ENCODE measurements around the gene FOXR1. TPM values are rescaled to one million over a fixed set of nuclear protein-coding genes. Genes with fewer than 3 reads are reported as not detected.

The FOXR1 gene
- total RNA-seq, 1 donor from 2014 or later = not detected

DNA sequence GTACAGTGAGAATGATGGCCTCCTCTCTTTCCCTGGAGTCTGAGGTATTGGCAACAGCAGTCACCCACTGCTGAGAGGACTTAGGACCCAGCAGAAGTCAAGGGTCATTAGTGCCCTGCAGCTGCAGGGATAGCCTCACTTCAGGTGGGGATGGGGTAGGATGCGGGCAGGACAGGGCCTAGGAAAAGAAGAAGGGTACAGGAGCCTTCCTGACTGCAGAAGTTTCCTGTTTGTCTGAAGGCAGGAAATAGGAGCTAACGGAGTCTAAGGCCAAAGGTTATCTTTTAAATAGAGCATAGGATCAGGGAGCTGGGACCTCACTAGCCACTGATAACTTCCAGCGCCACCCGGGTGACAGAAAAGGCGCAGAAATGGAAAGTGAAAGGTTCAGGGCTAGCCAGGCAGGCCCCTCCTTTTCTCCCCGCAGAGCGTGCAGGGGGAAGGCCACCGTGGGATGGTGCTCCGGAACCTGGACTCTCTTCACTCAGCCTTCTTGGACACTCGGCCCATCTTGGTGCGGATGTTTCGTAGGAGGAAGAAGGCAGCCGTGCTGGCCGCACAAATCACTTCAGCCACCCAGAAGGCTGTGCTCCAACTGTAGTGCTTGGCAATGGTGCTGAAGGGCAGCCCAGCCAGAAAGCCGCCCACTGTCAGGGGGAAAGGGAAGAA lies 53.0 kb downstream of the FOXR1 start:
- no peak overlapping the region for H3K4me2 ChIP-seq
- TF ChIP-seq EZH2 (IDR thresholded peaks at IDR 0.05) (no peak), EZH2phosphoT487 (IDR thresholded peaks at IDR 0.05) (no peak)
- TF ChIP-seq, protein P1, sequence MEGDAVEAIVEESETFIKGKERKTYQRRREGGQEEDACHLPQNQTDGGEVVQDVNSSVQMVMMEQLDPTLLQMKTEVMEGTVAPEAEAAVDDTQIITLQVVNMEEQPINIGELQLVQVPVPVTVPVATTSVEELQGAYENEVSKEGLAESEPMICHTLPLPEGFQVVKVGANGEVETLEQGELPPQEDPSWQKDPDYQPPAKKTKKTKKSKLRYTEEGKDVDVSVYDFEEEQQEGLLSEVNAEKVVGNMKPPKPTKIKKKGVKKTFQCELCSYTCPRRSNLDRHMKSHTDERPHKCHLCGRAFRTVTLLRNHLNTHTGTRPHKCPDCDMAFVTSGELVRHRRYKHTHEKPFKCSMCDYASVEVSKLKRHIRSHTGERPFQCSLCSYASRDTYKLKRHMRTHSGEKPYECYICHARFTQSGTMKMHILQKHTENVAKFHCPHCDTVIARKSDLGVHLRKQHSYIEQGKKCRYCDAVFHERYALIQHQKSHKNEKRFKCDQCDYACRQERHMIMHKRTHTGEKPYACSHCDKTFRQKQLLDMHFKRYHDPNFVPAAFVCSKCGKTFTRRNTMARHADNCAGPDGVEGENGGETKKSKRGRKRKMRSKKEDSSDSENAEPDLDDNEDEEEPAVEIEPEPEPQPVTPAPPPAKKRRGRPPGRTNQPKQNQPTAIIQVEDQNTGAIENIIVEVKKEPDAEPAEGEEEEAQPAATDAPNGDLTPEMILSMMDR (IDR thresholded peaks at IDR 0.05) = no peak
- peak overlapping the region; percentile 56 for H3K4me3 Mint-ChIP-seq
- peaks cover 29% of the 10 kb centered on the region for H4K20me1 ChIP-seq (ENCODE audit: low read depth)
- H3K27ac ChIP-seq = peak overlapping the region; percentile 37
- H3K9me3 Mint-ChIP-seq = no peaks in the 10 kb centered on the region
- H3K27ac Mint-ChIP-seq = peak overlapping the region; percentile 68
- H3F3A ChIP-seq (ENCODE audit: low read depth) = peaks cover 46% of the 10 kb centered on the region
- H3K9ac ChIP-seq = no peak overlapping the region
- H3K36me3 ChIP-seq = peaks cover 4% of the 10 kb centered on the region
- H3K27me3 Mint-ChIP-seq (ENCODE audit: insufficient read depth, low read depth) = peaks cover 4% of the 10 kb centered on the region
- peaks cover 48% of the 10 kb centered on the region for H3K79me2 ChIP-seq (ENCODE audit: low read depth)
- no peak for DNase-seq (ENCODE audit: low spot score)
- H3K4me1 Mint-ChIP-seq = peaks cover 22% of the 10 kb centered on the region
- H3K4me1 ChIP-seq = peaks cover 15% of the 10 kb centered on the region
- no peaks in the 10 kb centered on the region for H3K9me3 ChIP-seq (ENCODE audit: low read depth)
- H3K27me3 ChIP-seq = no peaks in the 10 kb centered on the region
- peaks cover 29% of the 10 kb centered on the region for H3K36me3 Mint-ChIP-seq
- H2AFZ ChIP-seq (replicated peaks) = no peak overlapping the region
- H3K4me3 ChIP-seq = no peak overlapping the region

DNA sequence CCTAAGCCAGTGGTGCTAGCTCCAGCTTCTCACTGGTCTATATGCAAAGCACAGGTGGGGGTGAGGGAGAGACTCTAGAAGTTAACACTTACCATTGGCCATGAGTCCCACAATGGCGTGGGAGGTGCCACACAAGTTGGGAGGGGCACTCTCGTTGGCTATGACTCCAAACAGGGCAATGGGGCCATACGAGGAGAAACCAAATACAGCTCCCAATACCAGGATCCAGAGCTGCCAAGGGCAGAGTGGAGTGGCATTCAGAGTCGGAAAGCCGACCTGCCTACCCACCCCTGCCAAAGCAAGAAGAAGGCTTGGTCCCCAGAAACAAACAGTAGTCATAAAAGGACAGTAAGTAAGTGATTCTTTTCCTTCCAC lies 53.5 kb downstream of the FOXR1 start:
- Histone ChIP-seq H3F3A (ENCODE audit: low read depth) (peaks cover 48% of the 10 kb centered on the region), H3K27me3 (no peaks in the 10 kb centered on the region), H3K79me2 (ENCODE audit: low read depth) (peaks cover 48% of the 10 kb centered on the region), H2AFZ (replicated peaks) (no peak overlapping the region), H3K4me2 (no peak overlapping the region), H3K9me3 (ENCODE audit: low read depth) (no peaks in the 10 kb centered on the region), H3K9ac (no peak overlapping the region), H3K36me3 (peaks cover 4% of the 10 kb centered on the region), H4K20me1 (ENCODE audit: low read depth) (peaks cover 29% of the 10 kb centered on the region), H3K4me3 (no peak overlapping the region), H3K27ac (no peak overlapping the region), H3K4me1 (peaks cover 11% of the 10 kb centered on the region)
- TF ChIP-seq EZH2 (IDR thresholded peaks at IDR 0.05) (no peak), EZH2phosphoT487 (IDR thresholded peaks at IDR 0.05) (no peak)
- TF ChIP-seq, protein P1 (IDR thresholded peaks at IDR 0.05) = no peak
- DNase-seq (ENCODE audit: low spot score) = no peak
- no peaks in the 10 kb centered on the region for H3K9me3 Mint-ChIP-seq
- H3K4me1 Mint-ChIP-seq = peaks cover 21% of the 10 kb centered on the region
- peaks cover 4% of the 10 kb centered on the region for H3K27me3 Mint-ChIP-seq (ENCODE audit: insufficient read depth, low read depth)
- H3K36me3 Mint-ChIP-seq = peaks cover 27% of the 10 kb centered on the region
- H3K4me3 Mint-ChIP-seq = no peak overlapping the region
- H3K27ac Mint-ChIP-seq = no peak overlapping the region

DNA sequence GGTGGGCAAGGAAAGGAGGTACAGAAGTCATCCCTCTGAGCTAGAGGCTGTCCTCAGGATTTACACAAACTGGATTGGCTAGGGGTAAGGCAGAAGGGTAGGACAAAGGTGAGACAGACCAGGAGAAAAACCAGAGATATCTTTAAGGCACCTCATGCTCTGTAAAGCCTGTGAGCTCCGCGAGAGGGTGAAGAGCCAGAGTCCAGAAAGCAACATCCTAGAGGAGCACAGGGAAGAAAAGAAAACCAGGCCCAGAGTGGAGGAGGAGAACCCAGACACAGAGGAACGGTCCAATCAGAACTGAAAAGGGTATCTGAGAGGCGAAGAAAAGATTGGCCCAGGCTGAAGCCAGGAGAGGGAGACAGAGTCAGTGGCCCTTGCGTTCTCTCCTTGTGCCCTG lies 54.0 kb downstream of the FOXR1 start:
- peaks cover 4% of the 10 kb centered on the region for H3K36me3 ChIP-seq
- Mint-ChIP-seq H3K27ac (no peak overlapping the region), H3K4me3 (no peak overlapping the region), H3K27me3 (ENCODE audit: insufficient read depth, low read depth) (peaks cover 4% of the 10 kb centered on the region), H3K9me3 (no peaks in the 10 kb centered on the region), H3K36me3 (peaks cover 26% of the 10 kb centered on the region), H3K4me1 (peaks cover 20% of the 10 kb centered on the region)
- H3K27me3 ChIP-seq = no peaks in the 10 kb centered on the region
- peaks cover 10% of the 10 kb centered on the region for H3K4me1 ChIP-seq
- peaks cover 26% of the 10 kb centered on the region for H4K20me1 ChIP-seq (ENCODE audit: low read depth)
- peaks cover 44% of the 10 kb centered on the region for H3K79me2 ChIP-seq (ENCODE audit: low read depth)
- no peaks in the 10 kb centered on the region for H3K9me3 ChIP-seq (ENCODE audit: low read depth)
- no peak overlapping the region for H2AFZ ChIP-seq (replicated peaks)
- H3K9ac ChIP-seq = no peak overlapping the region
- H3K27ac ChIP-seq = no peak overlapping the region
- peaks cover 47% of the 10 kb centered on the region for H3F3A ChIP-seq (ENCODE audit: low read depth)
- no peak overlapping the region for H3K4me2 ChIP-seq
- TF ChIP-seq EZH2 (IDR thresholded peaks at IDR 0.05) (no peak), EZH2phosphoT487 (IDR thresholded peaks at IDR 0.05) (no peak)
- TF ChIP-seq, protein P1 (IDR thresholded peaks at IDR 0.05) = no peak
- DNase-seq (ENCODE audit: low spot score) = no peak
- no peak overlapping the region for H3K4me3 ChIP-seq
